ENCODE measurements around the gene NREP. TPM values are rescaled to one million over a fixed set of nuclear protein-coding genes. Genes with fewer than 3 reads are reported as not detected.
"Not testable (repeated sequence)": the region's sequence is repeated elsewhere in the genome, so short reads cannot be mapped to it uniquely, and the experiment has no call there.

Gene NREP
- total RNA-seq, 2 donors from 2014 or later, result 5.5 to 7.7 TPM

DNA sequence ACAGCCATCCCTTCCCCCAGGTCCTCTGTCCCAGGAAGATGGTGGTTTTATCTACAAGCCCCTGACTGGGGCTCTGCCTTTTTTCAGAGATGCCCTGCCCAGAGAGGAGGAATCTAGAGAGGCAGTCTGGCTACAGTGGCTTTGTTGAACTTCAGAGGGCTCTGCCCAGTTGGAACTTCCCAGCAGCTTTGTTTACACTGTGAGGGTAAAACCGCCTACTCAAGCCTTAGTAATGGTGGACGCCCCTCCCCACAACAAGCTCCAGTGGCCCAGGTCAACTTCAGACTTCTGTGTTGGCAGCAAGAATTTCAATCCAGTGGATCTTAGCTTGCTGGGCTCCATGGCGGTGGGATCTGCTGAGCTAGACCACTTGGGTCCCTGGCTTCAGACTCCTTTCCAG, 40.2 kb downstream of the NREP start:
- ATAC-seq; H3K4me1 Mint-ChIP-seq (ENCODE audit: low read depth in 2 of 2); DNase-seq (ENCODE audit: low spot score); H3K4me3 Mint-ChIP-seq; H3K27ac Mint-ChIP-seq: not testable (repeated sequence)
- Mint-ChIP-seq H3K9me3 (peaks cover 15% of the 10 kb centered on the region), H3K36me3 (peaks cover 28% of the 10 kb centered on the region), H3K27me3 (peaks cover 3 to 54% of the 10 kb centered on the region in 2 donors)

DNA sequence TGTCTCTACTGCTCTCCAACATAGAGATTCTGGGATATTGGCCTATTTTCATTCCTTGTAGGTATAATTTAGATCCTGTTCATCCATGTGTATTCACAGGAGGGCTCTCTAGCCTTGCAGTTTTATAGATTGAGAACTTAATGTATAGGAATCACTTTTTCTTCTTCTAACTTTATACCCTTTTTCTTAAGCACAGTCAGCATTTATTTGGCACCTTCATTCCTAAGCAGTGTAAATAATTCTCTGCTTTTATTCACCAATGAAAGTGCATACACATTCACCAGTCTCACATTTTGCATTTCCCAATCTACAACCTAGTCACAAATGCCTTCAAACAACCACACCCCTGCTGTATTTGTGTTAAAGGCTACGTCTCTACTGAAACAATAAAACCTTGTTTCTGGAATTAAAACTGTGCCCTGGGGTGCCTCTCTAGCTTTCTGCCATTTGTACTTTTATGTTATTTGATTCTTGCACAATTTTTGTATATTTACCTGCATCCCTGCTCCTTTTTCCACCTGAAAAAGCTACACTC, 49.3 kb downstream of the NREP start:
- Mint-ChIP-seq H3K36me3 (peaks cover 7% of the 10 kb centered on the region), H3K4me1 (ENCODE audit: low read depth in 2 of 2) (peaks cover 6 to 15% of the 10 kb centered on the region in 2 donors), H3K27ac (peak overlapping the region in 1 of 2 donors; percentile 23), H3K27me3 (peaks cover 5 to 6% of the 10 kb centered on the region in 2 donors), H3K9me3 (peaks cover 5% of the 10 kb centered on the region), H3K4me3 (no peak overlapping the region)
- DNase-seq (ENCODE audit: low spot score) (no peak), ATAC-seq (no peak)

DNA sequence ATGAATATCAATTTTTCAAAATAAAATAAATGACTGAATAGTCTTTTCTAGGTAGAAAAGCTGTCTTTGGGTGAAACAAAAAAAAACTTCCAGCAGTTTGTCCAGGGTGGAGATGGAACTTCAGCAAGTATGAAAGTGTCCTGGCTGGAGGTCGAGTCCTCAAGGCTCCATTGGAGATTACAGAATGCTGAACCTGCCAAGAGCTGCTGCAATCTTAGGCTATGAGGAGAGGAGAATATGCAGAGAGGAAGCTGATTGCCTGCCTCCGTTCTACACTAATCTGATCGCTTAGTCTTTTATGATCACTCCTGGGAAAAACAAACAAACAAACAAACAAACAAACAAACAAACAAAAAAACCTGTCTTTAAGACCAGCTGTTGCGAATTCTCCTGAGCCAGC, 50.6 kb downstream of the NREP start:
- DNase-seq (ENCODE audit: low spot score), result no peak
- no peak overlapping the region for H3K27ac Mint-ChIP-seq
- H3K4me1 Mint-ChIP-seq (ENCODE audit: low read depth in 2 of 2), result peaks cover 6 to 17% of the 10 kb centered on the region in 2 donors
- H3K27me3 Mint-ChIP-seq, result peaks cover 0 to 5% of the 10 kb centered on the region in 2 donors
- H3K9me3 Mint-ChIP-seq, result no peaks in the 10 kb centered on the region
- no peak for ATAC-seq
- no peak overlapping the region for H3K4me3 Mint-ChIP-seq
- no peaks in the 10 kb centered on the region for H3K36me3 Mint-ChIP-seq

DNA sequence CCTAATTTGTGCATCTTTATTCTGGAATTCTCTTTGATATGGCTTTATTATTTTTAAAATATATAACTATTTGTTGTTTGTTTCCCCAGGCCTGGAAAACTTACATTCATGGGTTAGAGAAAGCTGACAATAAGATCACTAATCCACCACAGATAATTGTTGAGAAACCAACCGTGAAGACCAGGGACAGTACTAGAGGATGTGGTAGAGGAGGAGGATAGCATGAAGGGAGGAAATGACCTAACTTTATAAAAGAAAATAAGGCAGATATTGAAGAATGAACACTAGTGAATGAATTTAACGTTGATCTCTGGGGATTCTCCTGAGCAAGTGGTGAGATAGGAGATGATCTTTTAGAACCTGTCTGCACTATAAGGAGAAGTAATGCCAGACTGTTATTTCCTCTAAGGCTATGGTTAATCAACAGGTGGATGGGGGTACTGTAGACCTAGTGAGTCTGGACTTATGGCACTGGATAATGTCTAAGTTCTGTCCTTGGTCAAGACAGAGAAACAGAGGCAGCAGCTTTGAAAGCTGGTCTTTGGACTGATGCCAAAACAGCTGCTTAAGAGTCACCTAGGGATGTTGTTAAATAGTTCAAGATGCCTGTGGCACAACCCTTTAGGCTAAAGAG, 52.4 kb downstream of the NREP start:
- no peak for ATAC-seq
- no peak for DNase-seq (ENCODE audit: low spot score)
- Mint-ChIP-seq H3K4me3 (no peak overlapping the region), H3K9me3 (no peaks in the 10 kb centered on the region), H3K27me3 (peaks cover under 1 to 5% of the 10 kb centered on the region in 2 donors), H3K4me1 (ENCODE audit: low read depth in 2 of 2) (peaks cover 6 to 17% of the 10 kb centered on the region in 2 donors), H3K27ac (no peak overlapping the region), H3K36me3 (no peaks in the 10 kb centered on the region)

DNA sequence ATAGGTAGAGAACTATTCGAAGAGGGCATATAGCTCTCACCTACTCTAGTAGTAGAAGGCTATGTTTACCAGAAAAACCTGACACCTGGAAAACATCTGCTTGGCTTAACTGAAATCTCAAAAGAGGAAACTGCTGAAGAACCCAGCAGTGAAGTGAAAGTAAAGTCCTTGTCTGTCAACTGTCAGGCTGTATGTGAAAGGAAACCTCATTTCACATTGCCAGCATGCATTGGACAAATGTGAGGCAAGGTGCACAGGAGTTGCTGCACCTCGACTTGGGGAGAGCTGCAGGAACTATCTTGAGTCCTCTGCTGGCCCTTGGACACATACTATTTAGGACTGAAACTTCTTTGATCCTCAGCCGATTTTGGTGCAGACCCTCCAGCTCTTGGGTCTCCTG, 53.3 kb downstream of the NREP start:
- Mint-ChIP-seq H3K4me3 (no peak overlapping the region), H3K36me3 (no peaks in the 10 kb centered on the region), H3K9me3 (no peaks in the 10 kb centered on the region), H3K27ac (peak overlapping the region in 1 of 2 donors; percentile 34), H3K4me1 (ENCODE audit: low read depth in 2 of 2) (peaks cover 6 to 17% of the 10 kb centered on the region in 2 donors), H3K27me3 (peaks cover 2 to 5% of the 10 kb centered on the region in 2 donors)
- ATAC-seq, result peak; percentile 48 to 73
- DNase-seq (ENCODE audit: low spot score), result no peak

DNA sequence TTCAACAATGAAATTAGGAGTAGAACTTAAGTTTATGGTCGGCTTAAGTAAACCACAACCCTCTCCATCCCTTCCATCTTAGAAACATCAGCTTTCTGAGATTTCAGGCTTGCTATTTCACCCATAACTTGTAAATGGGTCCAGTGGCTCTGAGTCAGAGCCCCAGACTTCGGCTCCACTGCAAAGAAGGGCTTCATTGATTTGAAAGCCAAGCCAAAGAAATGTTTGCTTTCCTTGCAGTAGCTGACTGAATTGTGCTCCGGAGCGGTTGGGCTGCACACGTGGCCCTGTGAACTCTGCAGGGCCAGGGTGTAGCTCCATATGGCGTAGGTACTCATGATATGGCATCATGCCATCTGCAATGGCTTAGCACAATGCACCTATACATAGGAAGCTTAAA, 57.0 kb downstream of the NREP start:
- Mint-ChIP-seq H3K4me1 (ENCODE audit: low read depth in 2 of 2) (peaks cover 6 to 16% of the 10 kb centered on the region in 2 donors), H3K4me3 (no peak overlapping the region), H3K9me3 (no peaks in the 10 kb centered on the region), H3K27ac (no peak overlapping the region), H3K27me3 (peaks cover 0 to 11% of the 10 kb centered on the region in 2 donors), H3K36me3 (no peaks in the 10 kb centered on the region)
- no peak for DNase-seq (ENCODE audit: low spot score)
- ATAC-seq, result no peak

DNA sequence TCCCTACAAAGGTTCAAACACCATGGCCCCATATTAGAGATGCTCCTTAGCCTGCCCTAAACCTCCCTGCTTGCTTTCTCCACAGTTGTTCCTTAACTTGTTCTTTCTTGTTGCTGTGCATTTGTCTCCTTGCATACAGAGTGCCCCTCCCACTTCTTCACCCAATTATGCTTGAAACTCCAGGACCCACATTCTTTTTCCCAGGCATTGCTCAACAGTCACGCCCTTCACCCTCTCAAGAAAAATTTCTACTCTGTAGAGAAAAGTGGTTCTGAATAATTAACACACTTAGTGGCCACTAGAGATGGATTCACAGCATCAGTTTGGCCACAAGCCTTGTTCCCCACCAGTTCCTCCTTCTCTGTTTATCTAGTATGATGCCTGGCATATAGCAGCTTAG, 57.7 kb downstream of the NREP start:
- no peak overlapping the region for H3K27ac Mint-ChIP-seq
- H3K4me1 Mint-ChIP-seq (ENCODE audit: low read depth in 2 of 2), result peaks cover 6 to 10% of the 10 kb centered on the region in 2 donors
- H3K9me3 Mint-ChIP-seq, result no peaks in the 10 kb centered on the region
- H3K36me3 Mint-ChIP-seq, result no peaks in the 10 kb centered on the region
- no peak overlapping the region for H3K4me3 Mint-ChIP-seq
- ATAC-seq, result no peak
- no peak for DNase-seq (ENCODE audit: low spot score)
- peaks cover 0 to 11% of the 10 kb centered on the region in 2 donors for H3K27me3 Mint-ChIP-seq

DNA sequence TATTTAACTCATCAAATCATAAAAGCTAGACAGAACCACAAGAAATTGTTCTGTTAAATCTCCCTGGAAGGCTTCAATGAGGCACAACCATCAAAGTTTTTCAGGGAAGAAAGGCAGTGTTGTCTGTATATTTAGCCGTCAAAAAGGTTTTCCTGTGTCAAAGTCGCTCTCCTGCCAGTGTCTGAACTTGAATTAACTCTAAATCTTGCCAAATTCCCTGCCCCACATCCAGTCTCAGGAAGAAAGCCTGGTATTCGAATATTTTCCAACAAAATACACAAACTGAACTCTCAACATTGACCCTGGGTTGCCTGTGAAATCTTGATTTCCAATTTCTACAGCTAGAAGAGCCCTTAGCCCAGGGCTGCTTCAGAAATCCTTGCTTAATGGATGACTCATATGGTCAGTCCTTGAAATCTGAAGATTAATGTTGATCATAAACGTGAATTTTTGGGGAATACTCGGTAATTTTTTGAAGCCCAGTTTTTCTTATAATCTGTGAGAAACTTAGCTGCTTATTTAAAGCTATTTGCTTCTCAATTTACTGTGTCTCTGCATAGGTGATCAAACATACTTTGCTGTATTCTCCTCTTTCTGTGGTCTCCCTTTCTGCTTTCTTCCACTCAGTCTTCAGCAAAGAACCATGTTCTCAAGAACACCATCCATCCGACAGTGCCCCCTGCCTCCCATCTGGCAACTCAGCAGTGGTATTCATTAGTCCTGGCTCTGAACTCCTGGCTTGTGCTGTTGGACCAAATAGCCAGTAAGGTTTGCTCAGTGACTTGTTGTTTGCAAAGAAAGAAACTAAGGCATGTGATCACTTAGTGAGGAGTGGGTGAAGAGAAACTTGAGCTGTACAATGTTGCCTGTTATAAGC, 58.9 kb downstream of the NREP start:
- peaks cover 0 to 3% of the 10 kb centered on the region in 2 donors for H3K4me1 Mint-ChIP-seq (ENCODE audit: low read depth in 2 of 2)

DNA sequence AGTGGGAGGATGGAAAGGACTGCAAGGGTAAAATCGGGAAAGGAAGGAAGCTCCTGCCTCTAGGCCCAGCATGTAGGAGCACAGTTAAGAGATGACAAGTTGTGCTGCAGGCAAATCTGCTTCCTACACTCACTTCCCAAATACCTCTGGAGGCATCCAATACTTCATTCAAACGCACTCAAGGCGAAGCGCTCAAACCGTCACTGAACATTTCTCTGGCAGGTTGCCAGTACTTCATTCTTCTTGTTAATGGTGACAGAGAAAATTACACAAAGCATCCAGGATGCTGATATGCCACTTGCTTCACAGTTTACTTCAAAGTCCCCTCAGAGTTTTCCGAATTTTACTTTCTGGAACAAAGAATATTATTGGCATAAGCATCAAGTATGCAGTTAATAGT, 59.8 kb downstream of the NREP start:
- Mint-ChIP-seq H3K9me3 (no peaks in the 10 kb centered on the region), H3K36me3 (no peaks in the 10 kb centered on the region), H3K27ac (no peak overlapping the region), H3K4me1 (ENCODE audit: low read depth in 2 of 2) (no peaks in the 10 kb centered on the region), H3K27me3 (peaks cover 0 to 19% of the 10 kb centered on the region in 2 donors), H3K4me3 (no peak overlapping the region)
- no peak for ATAC-seq
- DNase-seq (ENCODE audit: low spot score), result no peak

More for the DNA sequence above, 58.9 kb downstream of the NREP start:
- Mint-ChIP-seq H3K4me3 (no peak overlapping the region), H3K27ac (no peak overlapping the region), H3K27me3 (peaks cover 0 to 11% of the 10 kb centered on the region in 2 donors), H3K36me3 (no peaks in the 10 kb centered on the region), H3K9me3 (no peaks in the 10 kb centered on the region)
- ATAC-seq (no peak), DNase-seq (ENCODE audit: low spot score) (no peak)

DNA sequence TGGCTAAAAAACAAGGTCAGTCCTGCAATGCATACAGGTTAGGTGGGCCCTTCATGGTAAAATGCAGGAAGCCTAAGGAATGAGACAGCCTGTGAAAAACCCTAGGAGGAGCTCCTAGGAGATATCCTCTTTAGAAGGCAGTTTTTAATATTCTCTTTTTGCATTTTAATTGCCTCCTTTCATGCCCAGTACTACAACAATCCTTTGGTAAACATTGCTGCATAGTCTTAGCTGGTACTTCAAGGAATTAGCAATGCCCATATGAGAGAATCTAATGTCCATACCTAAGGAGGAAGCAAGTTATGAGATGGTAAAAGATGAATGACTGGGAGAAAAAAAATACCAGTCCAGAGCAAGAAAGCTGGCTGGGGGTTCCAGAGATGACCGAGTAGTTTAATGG, 61.0 kb downstream of the NREP start:
- Mint-ChIP-seq H3K27ac (no peak overlapping the region), H3K36me3 (no peaks in the 10 kb centered on the region), H3K9me3 (no peaks in the 10 kb centered on the region), H3K27me3 (peaks cover 0 to 19% of the 10 kb centered on the region in 2 donors), H3K4me1 (ENCODE audit: low read depth in 2 of 2) (no peaks in the 10 kb centered on the region), H3K4me3 (no peak overlapping the region)
- ATAC-seq, result no peak
- DNase-seq (ENCODE audit: low spot score), result no peak

DNA sequence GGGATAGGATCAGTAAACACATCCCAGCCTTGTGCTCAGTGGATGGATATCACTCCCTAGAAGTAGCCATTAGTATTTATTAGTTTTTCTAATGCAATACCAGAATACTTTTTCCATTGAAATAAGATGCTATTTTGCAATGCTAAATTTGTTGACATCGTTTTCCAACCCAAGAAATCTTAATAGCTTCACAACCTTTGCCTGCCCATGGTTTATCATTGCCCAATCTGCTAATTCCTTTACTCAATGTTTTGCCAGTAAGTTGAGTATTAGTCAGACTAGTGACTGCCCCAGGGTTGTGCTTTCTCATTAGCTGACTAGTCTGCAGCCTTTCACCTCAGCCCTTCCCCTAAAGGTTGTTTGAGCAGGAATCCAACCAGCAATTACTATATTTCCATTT, 62.9 kb downstream of the NREP start:
- no peak overlapping the region for H3K27ac Mint-ChIP-seq
- no peak for DNase-seq (ENCODE audit: low spot score)
- ATAC-seq, result no peak
- H3K27me3 Mint-ChIP-seq, result peaks cover 0 to 14% of the 10 kb centered on the region in 2 donors
- H3K4me3 Mint-ChIP-seq, result no peak overlapping the region
- no peaks in the 10 kb centered on the region for H3K4me1 Mint-ChIP-seq (ENCODE audit: low read depth in 2 of 2)
- no peaks in the 10 kb centered on the region for H3K9me3 Mint-ChIP-seq
- no peaks in the 10 kb centered on the region for H3K36me3 Mint-ChIP-seq

DNA sequence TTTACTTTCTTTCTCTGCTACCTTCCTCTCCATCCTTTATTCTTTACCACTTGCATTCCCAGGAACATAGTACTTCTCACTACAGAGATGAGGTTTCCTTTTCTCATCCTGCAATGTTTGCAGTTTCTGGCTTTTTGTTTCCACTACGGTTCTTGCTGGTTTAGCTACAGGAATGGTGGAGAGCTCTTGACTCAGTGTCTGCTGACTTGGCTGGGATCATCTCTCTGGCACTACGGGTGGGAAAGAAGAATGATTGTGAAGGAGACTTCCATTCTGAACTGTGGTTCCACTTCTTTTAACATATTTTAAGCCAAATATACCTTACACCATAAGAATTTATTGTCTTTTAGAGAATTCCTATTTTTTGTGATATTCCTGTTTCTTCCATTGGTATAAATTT, 65.1 kb downstream of the NREP start:
- no peaks in the 10 kb centered on the region for H3K36me3 Mint-ChIP-seq
- peaks cover 0 to 8% of the 10 kb centered on the region in 2 donors for H3K27me3 Mint-ChIP-seq
- no peak overlapping the region for H3K27ac Mint-ChIP-seq
- H3K9me3 Mint-ChIP-seq, result no peaks in the 10 kb centered on the region
- no peak for ATAC-seq
- no peak overlapping the region for H3K4me3 Mint-ChIP-seq
- no peak for DNase-seq (ENCODE audit: low spot score)
- no peaks in the 10 kb centered on the region for H3K4me1 Mint-ChIP-seq (ENCODE audit: low read depth in 2 of 2)

DNA sequence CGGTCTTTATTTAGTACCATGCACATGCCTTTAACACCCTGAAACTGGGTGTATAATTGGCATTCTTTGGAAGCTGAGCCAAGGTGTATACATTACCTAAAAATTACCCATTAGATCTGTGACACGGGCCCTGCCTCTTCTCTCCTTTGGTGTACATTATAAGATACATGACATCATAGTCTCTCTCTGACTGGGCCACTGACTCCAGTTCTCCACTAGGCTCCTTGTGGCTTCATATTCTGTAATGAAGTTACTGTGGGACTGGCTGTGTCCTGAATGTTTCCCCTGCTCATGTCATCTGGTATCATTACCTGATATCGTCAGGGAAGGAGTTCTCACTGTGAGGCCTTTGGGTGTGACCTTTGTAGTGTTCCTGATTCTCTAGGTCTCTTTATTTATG, 65.5 kb downstream of the NREP start:
- DNase-seq (ENCODE audit: low spot score) (no peak), ATAC-seq (no peak)
- Mint-ChIP-seq H3K36me3 (no peaks in the 10 kb centered on the region), H3K9me3 (no peaks in the 10 kb centered on the region), H3K27me3 (peaks cover 0 to 8% of the 10 kb centered on the region in 2 donors), H3K27ac (no peak overlapping the region), H3K4me1 (ENCODE audit: low read depth in 2 of 2) (no peaks in the 10 kb centered on the region), H3K4me3 (no peak overlapping the region)

DNA sequence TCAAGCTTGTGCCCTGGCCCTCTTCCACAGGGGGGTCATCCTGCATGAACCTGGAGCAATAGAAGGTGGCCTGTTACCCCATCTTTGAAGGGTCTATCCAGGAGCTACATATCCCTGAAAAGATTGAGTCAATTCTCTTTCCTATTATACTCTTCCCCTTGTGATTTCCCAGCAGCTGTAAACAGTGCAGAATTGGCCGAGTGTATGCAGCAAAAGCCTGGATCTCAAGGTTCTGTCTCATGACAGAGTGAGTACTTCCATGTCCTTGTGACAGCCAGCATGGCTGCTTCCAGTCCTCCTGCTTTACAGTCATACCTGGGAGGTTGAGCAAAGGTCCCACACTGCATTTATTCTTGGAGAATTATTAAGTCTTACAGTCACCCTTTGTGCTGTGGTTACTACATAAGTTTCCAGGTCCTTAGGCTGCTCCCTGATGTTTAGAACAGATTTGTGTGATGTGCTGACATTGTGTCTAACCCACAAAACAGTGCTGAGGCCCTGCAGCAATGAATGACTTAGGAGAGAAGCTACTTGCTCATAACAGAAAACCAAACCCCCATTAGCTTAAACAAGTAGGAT, 67.5 kb downstream of the NREP start:
- Mint-ChIP-seq H3K27me3 (peaks cover 0 to 8% of the 10 kb centered on the region in 2 donors), H3K9me3 (no peaks in the 10 kb centered on the region), H3K36me3 (no peaks in the 10 kb centered on the region), H3K4me3 (no peak overlapping the region), H3K4me1 (ENCODE audit: low read depth in 2 of 2) (no peaks in the 10 kb centered on the region), H3K27ac (no peak overlapping the region)
- ATAC-seq, result peak in 1 of 2 donors; percentile 24
- no peak for DNase-seq (ENCODE audit: low spot score)

Data from natural killer cell treated with Interleukin-12 subunit alpha and Interleukin-12 subunit beta and Interleukin-15 and Interleukin-18, amount 100 ng/mL, for 72 hours (primary cell).